HG03175 (cell line): Measurements from ENCODE around the gene DCBLD2.
"Not testable (repeated sequence)": the region's sequence is repeated elsewhere in the genome, so short reads cannot be mapped to it uniquely, and the experiment has no call there.

ENCODE experiments used
- ATAC-seq: cut with Tn5 transposase; IDR thresholded peaks from one replicate; pipeline ENCODE4 v1.9.1; 2021; ENCODE audit warnings: mild to moderate bottlenecking, moderate library complexity; ENCODE audit not compliant: unreplicated experiment

DCBLD2 gene

GRCh38 chr3:98892263-98892662 is 9.2 kb downstream of the DCBLD2 start:
- no peak for ATAC-seq

- ATAC-seq: no peak
Measured at GRCh38 chr3:98890965-98891910, 10.3 kb downstream of the DCBLD2 start.

GRCh38 chr3:98890181-98890835 is 11.2 kb downstream of the DCBLD2 start:
- ATAC-seq: no peak

- ATAC-seq: no peak
Measured at GRCh38 chr3:98887684-98888083, 13.8 kb downstream of the DCBLD2 start.

GRCh38 chr3:98886525-98886924 is 15.0 kb downstream of the DCBLD2 start:
- no peak for ATAC-seq

GRCh38 chr3:98885851-98886250 is 15.6 kb downstream of the DCBLD2 start:
- ATAC-seq: no peak

GRCh38 chr3:98884675-98885371 is 16.7 kb downstream of the DCBLD2 start:
- no peak for ATAC-seq

- ATAC-seq: not testable (repeated sequence)
Measured at GRCh38 chr3:98882614-98883333, 18.7 kb downstream of the DCBLD2 start.

- no peak for ATAC-seq
Measured at GRCh38 chr3:98877132-98877531, 24.4 kb downstream of the DCBLD2 start.

- no peak for ATAC-seq
Measured at GRCh38 chr3:98875535-98875934, 26.0 kb downstream of the DCBLD2 start.

- no peak for ATAC-seq
Measured at GRCh38 chr3:98874602-98875249, 26.8 kb downstream of the DCBLD2 start.

GRCh38 chr3:98869391-98869790 is 32.1 kb downstream of the DCBLD2 start:
- no peak for ATAC-seq

- not testable (repeated sequence) for ATAC-seq
Measured at GRCh38 chr3:98857971-98858370, 43.5 kb downstream of the DCBLD2 start.

GRCh38 chr3:98857258-98857657 is 44.2 kb downstream of the DCBLD2 start:
- ATAC-seq: not testable (repeated sequence)

- ATAC-seq: no peak
Measured at GRCh38 chr3:98856724-98857123, 44.8 kb downstream of the DCBLD2 start.

- ATAC-seq: no peak
Measured at GRCh38 chr3:98855806-98856400, 45.6 kb downstream of the DCBLD2 start.

- ATAC-seq: no peak
Measured at GRCh38 chr3:98848108-98848507, 53.4 kb downstream of the DCBLD2 start.

- no peak for ATAC-seq
Measured at GRCh38 chr3:98846101-98846500, 55.4 kb downstream of the DCBLD2 start.

GRCh38 chr3:98843266-98843959 is 58.1 kb downstream of the DCBLD2 start:
- ATAC-seq: no peak
